Measurements from ENCODE around the gene H2BK1.

Gene H2BK1

DNA sequence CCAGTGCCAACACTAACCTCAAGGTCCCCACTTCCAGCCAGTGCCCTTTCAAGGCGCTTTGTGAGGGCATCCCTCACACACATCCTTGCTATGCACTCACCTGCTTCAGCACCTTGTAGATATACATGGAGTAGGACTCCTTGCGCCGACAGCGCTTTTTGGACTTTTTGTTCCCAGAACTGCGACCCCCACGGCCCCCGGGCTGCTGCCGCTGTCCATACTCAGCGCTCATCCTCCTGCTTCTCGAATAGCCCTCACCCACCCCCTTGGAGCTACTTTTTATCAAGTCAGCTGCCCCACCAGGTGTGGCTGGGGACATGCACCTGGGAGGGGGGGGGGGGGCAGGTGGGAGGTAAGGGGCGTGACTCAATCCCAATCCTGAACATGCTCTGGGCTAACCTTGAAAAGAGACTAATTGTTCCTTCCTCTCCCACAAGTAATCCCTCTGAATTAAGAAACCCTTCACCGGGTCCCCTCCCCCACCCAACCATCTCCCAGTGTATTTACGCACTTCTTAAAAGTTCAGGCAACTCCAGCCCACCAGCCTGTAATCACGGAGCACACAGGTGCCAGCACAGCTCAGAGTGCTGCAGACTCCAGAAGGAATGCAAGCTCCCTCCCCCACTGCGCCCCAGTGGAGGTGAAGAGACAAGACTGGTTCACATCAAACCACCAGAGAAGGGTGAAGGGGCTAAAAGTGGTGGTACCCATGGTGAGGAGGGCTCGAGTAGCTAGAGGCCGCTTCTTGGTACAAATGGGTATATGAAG is at the start of gene H2BK1:
H2BK1 (minus strand) TSS at position 402 of the 768 bp plus-strand sequence; CDS start at position 232, 170 bp downstream.
- TF ChIP-seq, protein P1, sequence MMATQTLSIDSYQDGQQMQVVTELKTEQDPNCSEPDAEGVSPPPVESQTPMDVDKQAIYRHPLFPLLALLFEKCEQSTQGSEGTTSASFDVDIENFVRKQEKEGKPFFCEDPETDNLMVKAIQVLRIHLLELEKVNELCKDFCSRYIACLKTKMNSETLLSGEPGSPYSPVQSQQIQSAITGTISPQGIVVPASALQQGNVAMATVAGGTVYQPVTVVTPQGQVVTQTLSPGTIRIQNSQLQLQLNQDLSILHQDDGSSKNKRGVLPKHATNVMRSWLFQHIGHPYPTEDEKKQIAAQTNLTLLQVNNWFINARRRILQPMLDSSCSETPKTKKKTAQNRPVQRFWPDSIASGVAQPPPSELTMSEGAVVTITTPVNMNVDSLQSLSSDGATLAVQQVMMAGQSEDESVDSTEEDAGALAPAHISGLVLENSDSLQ (IDR thresholded peaks at IDR 0.05): no peak
- no peak for TF ChIP-seq ELF4 (IDR thresholded peaks at IDR 0.05)
- TF ChIP-seq BHLHE40 (IDR thresholded peaks at IDR 0.05; ENCODE audit: borderline replicate concordance): no peak
- no peak for TF ChIP-seq L3MBTL2 (conservative IDR thresholded peaks at IDR 0.05)
- no peak for TF ChIP-seq SUZ12 (IDR thresholded peaks at IDR 0.05)
- no peak for TF ChIP-seq FOXM1 (IDR thresholded peaks at IDR 0.05; ENCODE audit: borderline replicate concordance)
- TF ChIP-seq FOXA1 (IDR thresholded peaks at IDR 0.05): no peak
- TF ChIP-seq NFRKB (IDR thresholded peaks at IDR 0.05): no peak
- no peak for TF ChIP-seq SP1 (IDR thresholded peaks at IDR 0.05)
- no peak for TF ChIP-seq ARNT (IDR thresholded peaks at IDR 0.05)
- no peak for TF ChIP-seq HDGF (IDR thresholded peaks at IDR 0.05; ENCODE audit: borderline replicate concordance)
- no peak for TF ChIP-seq TARDBP (IDR thresholded peaks at IDR 0.05)
- TF ChIP-seq LEF1 (IDR thresholded peaks at IDR 0.05; ENCODE audit: borderline replicate concordance): no peak
- TF ChIP-seq FOXK2 (IDR thresholded peaks at IDR 0.05): no peak
- no peak for DNase-seq (ENCODE audit: extremely low spot score)
- ChIA-PET POLR2A (interaction anchor here (1.0 to 10.6 kb wide), 2 partner anchors 9 to 17 kb away, joined by 3 to 90 read pairs; partner anchors contain the start of gene ABCF2), CTCF (interaction anchor here (1.3 kb wide), 1 partner anchor 17 kb away, joined by 4 read pairs; the partner anchor contains the start of gene ABCF2)

DNA sequence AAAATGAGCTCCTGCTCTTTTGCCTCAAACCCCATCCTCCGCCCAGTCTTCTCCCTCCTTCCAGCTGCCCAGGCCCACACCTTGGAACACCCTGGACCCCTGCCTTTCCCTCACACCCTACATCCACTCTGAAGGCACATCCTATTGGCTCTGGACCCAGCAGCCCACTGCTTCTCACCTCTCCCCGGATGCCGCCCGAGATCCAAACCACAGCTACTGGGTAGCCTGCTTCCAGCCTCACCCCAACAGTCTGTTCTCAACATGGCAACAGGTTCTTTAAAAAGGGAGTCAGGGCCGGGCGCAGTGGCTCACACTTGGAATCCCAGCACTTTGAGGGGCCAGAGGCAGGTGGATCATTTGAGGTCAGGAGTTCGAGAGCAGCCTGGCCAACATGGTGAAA is 47.7 kb upstream of the H2BK1 start:
- ChIA-PET POLR2A (interaction anchor here (1.6 kb wide), 1 partner anchor 19 kb away, joined by 5 read pairs; no protein-coding TSS in a partner anchor), CTCF (interaction anchor here (0.7 to 2.2 kb wide), 2 partner anchors 11 to 14 kb away, joined by 3 to 4 read pairs; no protein-coding TSS in a partner anchor)
- no peak for DNase-seq (ENCODE audit: extremely low spot score)
- no peak for TF ChIP-seq CTBP1 (IDR thresholded peaks at IDR 0.05; ENCODE audit: borderline replicate concordance)
- no peak for TF ChIP-seq ELF4 (IDR thresholded peaks at IDR 0.05)
- TF ChIP-seq BHLHE40 (IDR thresholded peaks at IDR 0.05; ENCODE audit: borderline replicate concordance): no peak
- TF ChIP-seq ARNT (IDR thresholded peaks at IDR 0.05): no peak
- TF ChIP-seq NFRKB (IDR thresholded peaks at IDR 0.05): no peak
- TF ChIP-seq, protein P1 (IDR thresholded peaks at IDR 0.05): no peak
- no peak for TF ChIP-seq FOXM1 (IDR thresholded peaks at IDR 0.05; ENCODE audit: borderline replicate concordance)
- TF ChIP-seq L3MBTL2 (conservative IDR thresholded peaks at IDR 0.05): no peak
- no peak for TF ChIP-seq ZNF384 (IDR thresholded peaks at IDR 0.05)
- no peak for TF ChIP-seq SP1 (IDR thresholded peaks at IDR 0.05)
- TF ChIP-seq SUZ12 (IDR thresholded peaks at IDR 0.05): no peak
- TF ChIP-seq FOXA1 (IDR thresholded peaks at IDR 0.05): no peak
- TF ChIP-seq FOXK2 (IDR thresholded peaks at IDR 0.05): no peak
- no peak for TF ChIP-seq LEF1 (IDR thresholded peaks at IDR 0.05; ENCODE audit: borderline replicate concordance)
- TF ChIP-seq TARDBP (IDR thresholded peaks at IDR 0.05): no peak
- no peak for TF ChIP-seq HDGF (IDR thresholded peaks at IDR 0.05; ENCODE audit: borderline replicate concordance)

- CTCF ChIA-PET: interaction anchor here (0.6 to 2.2 kb wide), 2 partner anchors 12 to 1173 kb away, joined by 3 to 4 read pairs; no protein-coding TSS in a partner anchor
- POLR2A ChIA-PET: interaction anchor here (1.0 to 2.9 kb wide), 3 partner anchors 10 to 29 kb away, joined by 3 to 8 read pairs (median 8); partner anchors contain the start of gene ABCF2
- DNase-seq (ENCODE audit: extremely low spot score): no peak
- no peak for TF ChIP-seq SP1 (IDR thresholded peaks at IDR 0.05)
- TF ChIP-seq TARDBP (IDR thresholded peaks at IDR 0.05): no peak
Measured at GRCh38 chr7:151256410-151257045, 46.2 kb upstream of the H2BK1 start.

DNA sequence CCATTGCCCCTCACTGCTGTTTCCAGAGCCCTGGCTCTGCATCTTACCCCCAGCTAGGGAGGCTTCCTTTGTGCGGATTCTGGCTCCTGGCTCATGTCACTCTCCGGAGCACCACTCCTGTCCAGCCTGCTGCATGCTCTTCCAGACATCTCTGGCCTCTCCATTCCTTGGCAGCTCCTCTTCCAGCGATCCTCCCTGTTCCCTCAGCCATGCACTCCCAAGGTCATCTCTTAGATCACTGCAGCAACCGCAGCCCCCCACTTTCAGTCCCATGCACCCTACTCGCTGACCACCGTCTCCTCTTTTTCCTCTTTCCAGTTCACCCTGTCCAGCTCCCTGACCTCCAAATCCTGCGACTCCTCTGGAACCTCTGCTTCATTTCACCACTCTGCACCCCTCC is 45.1 kb upstream of the H2BK1 start:
- CTCF ChIA-PET: interaction anchor here (1.7 kb wide), 1 partner anchor 11 kb away, joined by 6 read pairs; no protein-coding TSS in a partner anchor

More for the DNA sequence above, 45.1 kb upstream of the H2BK1 start:
- DNase-seq (ENCODE audit: extremely low spot score): no peak
- POLR2A ChIA-PET: interaction anchor here (0.6 to 2.9 kb wide), 3 partner anchors 9 to 70 kb away, joined by 3 to 8 read pairs (median 8); no protein-coding TSS in a partner anchor
- TF ChIP-seq FOXM1 (IDR thresholded peaks at IDR 0.05; ENCODE audit: borderline replicate concordance) (no peak), ARNT (IDR thresholded peaks at IDR 0.05) (no peak), BHLHE40 (IDR thresholded peaks at IDR 0.05; ENCODE audit: borderline replicate concordance) (no peak), SP1 (IDR thresholded peaks at IDR 0.05) (no peak), LEF1 (IDR thresholded peaks at IDR 0.05; ENCODE audit: borderline replicate concordance) (no peak), ELF4 (IDR thresholded peaks at IDR 0.05) (no peak), TARDBP (IDR thresholded peaks at IDR 0.05) (no peak), HDGF (IDR thresholded peaks at IDR 0.05; ENCODE audit: borderline replicate concordance) (no peak), FOXA1 (IDR thresholded peaks at IDR 0.05) (no peak), L3MBTL2 (conservative IDR thresholded peaks at IDR 0.05) (no peak), ZNF384 (IDR thresholded peaks at IDR 0.05) (no peak), SUZ12 (IDR thresholded peaks at IDR 0.05) (no peak), NFRKB (IDR thresholded peaks at IDR 0.05) (no peak), FOXK2 (IDR thresholded peaks at IDR 0.05) (no peak), CTBP1 (IDR thresholded peaks at IDR 0.05; ENCODE audit: borderline replicate concordance) (no peak)
- TF ChIP-seq, protein P1 (IDR thresholded peaks at IDR 0.05): no peak

Measured in HEK293T (cell line).